Common myeloid progenitor, CD34-positive (primary cell): ENCODE measurements around the gene RUBCNL. TPM values are rescaled to one million over a fixed set of nuclear protein-coding genes. Genes with fewer than 3 reads are reported as not detected.
A peak's percentile ranks its signal among the peaks of the same experiment; 100 is the strongest.
"Not testable (repeated sequence)": the region's sequence is repeated elsewhere in the genome, so short reads cannot be mapped to it uniquely, and the experiment has no call there.

Source experiments
- CTCF ChIA-PET: fragments of 350-600 bp; sonication (Branson Sonifier 250); formaldehyde crosslinking; loops from one replicate; lab custom pipeline; 2021; ENCODE audit warnings: antibody characterized with exemption; lab: Charles Lee
- POLR2A ChIA-PET: fragments of 350-600 bp; sonication (Branson Sonifier 250); formaldehyde crosslinking; loops from one replicate; lab custom pipeline; 2021; ENCODE audit warnings: antibody characterized with exemption; lab: Charles Lee
- DNase-seq, 3 donors: peaks; one replicate each; pipeline versions ENCODE4 v3.0.0 to v3.0.0-alpha.2; 2013
- H3K27ac ChIP-seq, 2 experiments: 1 replicate in 1 of 2; 2 replicates in 1 of 2; pipeline ENCODE4 v1.7.0; 2013; ENCODE audit warnings: inconsistent platforms in 2 of 2, low read length in 2 of 2, mild to moderate bottlenecking in 2 of 2, low read depth in 1 of 2, moderate library complexity in 1 of 2; ENCODE audit not compliant: severe bottlenecking in 2 of 2, insufficient read depth in 1 of 2, poor library complexity in 1 of 2
- H3K27me3 ChIP-seq, 5 experiments: replicated peaks in 2 of 5; 1 replicate in 3 of 5; 2 replicates in 2 of 5; pipeline versions ENCODE4 v1.6.1 to v1.7.0; 2013; ENCODE audit warnings: low read length in 4 of 5, mild to moderate bottlenecking in 2 of 5, moderate library complexity in 2 of 5, inconsistent platforms in 1 of 5; ENCODE audit not compliant: insufficient read depth in 5 of 5, control insufficient read depth in 4 of 5
- H3K36me3 ChIP-seq, 4 experiments: 1 replicate in 2 of 4; 2 replicates in 2 of 4; pipeline versions ENCODE4 v1.6.1 to v1.7.0; 2013; ENCODE audit warnings: low read length in 3 of 4, control low read depth in 1 of 4, mild to moderate bottlenecking in 1 of 4; ENCODE audit not compliant: control insufficient read depth in 4 of 4, insufficient read depth in 4 of 4
- H3K4me1 ChIP-seq, 4 experiments: 1 replicate in 3 of 4; 2 replicates in 1 of 4; pipeline versions ENCODE4 v1.6.1 to v1.7.1; 2013; ENCODE audit warnings: low read length in 3 of 4, mild to moderate bottlenecking in 3 of 4, control low read depth in 1 of 4, inconsistent platforms in 1 of 4, moderate library complexity in 1 of 4; ENCODE audit not compliant: control insufficient read depth in 4 of 4, insufficient read depth in 4 of 4; ENCODE audit errors: control extremely low read depth in 1 of 4
- H3K4me3 ChIP-seq, 7 experiments: 1 replicate in 4 of 7; 2 replicates in 3 of 7; pipeline versions ENCODE4 v1.5.1 to v1.7.0; 2013; ENCODE audit warnings: mild to moderate bottlenecking in 7 of 7, low read length in 6 of 7, moderate library complexity in 6 of 7, inconsistent platforms in 2 of 7, low read depth in 2 of 7, control low read depth in 1 of 7; ENCODE audit not compliant: insufficient read depth in 4 of 7, control insufficient read depth in 1 of 7; ENCODE audit errors: extremely low read depth in 1 of 7
- H3K9me3 ChIP-seq, 5 experiments: 1 replicate in 4 of 5; 2 replicates in 1 of 5; pipeline versions ENCODE4 v1.6.1 to v1.7.1; 2013; ENCODE audit warnings: low read length in 4 of 5, mild to moderate bottlenecking in 2 of 5, inconsistent platforms in 1 of 5, low read depth in 1 of 5, moderate library complexity in 1 of 5; ENCODE audit not compliant: control insufficient read depth in 4 of 5, insufficient read depth in 2 of 5; ENCODE audit errors: control extremely low read depth in 1 of 5
- WGBS: methylation state at CpG from one replicate; pipeline ENCODE4 v1.1.5; 2013; ENCODE audit not compliant: insufficient coverage; 5-methylcytosine and 5-hydroxymethylcytosine counted together
- polyA plus RNA-seq: library from polyadenylated mRNA; unstranded; fragments of 120-200 nt; gene quantifications from one replicate; pipeline ENCODE4 v1.2.1, GENCODE V29; 2013

The RUBCNL gene, protein sequence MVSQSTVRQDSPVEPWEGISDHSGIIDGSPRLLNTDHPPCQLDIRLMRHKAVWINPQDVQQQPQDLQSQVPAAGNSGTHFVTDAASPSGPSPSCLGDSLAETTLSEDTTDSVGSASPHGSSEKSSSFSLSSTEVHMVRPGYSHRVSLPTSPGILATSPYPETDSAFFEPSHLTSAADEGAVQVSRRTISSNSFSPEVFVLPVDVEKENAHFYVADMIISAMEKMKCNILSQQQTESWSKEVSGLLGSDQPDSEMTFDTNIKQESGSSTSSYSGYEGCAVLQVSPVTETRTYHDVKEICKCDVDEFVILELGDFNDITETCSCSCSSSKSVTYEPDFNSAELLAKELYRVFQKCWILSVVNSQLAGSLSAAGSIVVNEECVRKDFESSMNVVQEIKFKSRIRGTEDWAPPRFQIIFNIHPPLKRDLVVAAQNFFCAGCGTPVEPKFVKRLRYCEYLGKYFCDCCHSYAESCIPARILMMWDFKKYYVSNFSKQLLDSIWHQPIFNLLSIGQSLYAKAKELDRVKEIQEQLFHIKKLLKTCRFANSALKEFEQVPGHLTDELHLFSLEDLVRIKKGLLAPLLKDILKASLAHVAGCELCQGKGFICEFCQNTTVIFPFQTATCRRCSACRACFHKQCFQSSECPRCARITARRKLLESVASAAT
- 1.2 TPM for polyA plus RNA-seq

- WGBS, result 3% methylated on average over 39 of the region's 70 CpGs
- ChIA-PET POLR2A (no interaction called here), CTCF (interaction anchor here (1.6 kb wide), 1 partner anchor 33 kb away, joined by 5 read pairs; no protein-coding TSS in a partner anchor)
- peaks cover 0 to 32% (median 10%) of the 10 kb centered on the region in 5 experiments for H3K27me3 ChIP-seq
- peak within 1 kb of the TSS; percentile 48 to 79 (median 69) for H3K4me3 ChIP-seq
- H3K9me3 ChIP-seq, result no peaks in the 10 kb centered on the region
- H3K4me1 ChIP-seq, result peaks cover 13 to 47% (median 37%) of the 10 kb centered on the region in 4 experiments
- no peaks in the 10 kb centered on the region for H3K36me3 ChIP-seq
- peak in 2 of 3 donors; percentile 51 to 66 for DNase-seq
- no peak within 1 kb of the TSS for H3K27ac ChIP-seq
These were observed at the start of gene RUBCNL for GRCh38 chr13:46387064-46387851. RUBCNL (minus strand) TSS chr13:46387252; CDS start chr13:46372475, 14,777 bp downstream.

- H3K27ac ChIP-seq, H3K4me1 ChIP-seq, H3K27me3 ChIP-seq, H3K9me3 ChIP-seq, H3K36me3 ChIP-seq, H3K4me3 ChIP-seq, DNase-seq, CTCF ChIA-PET, POLR2A ChIA-PET: not testable (repeated sequence)
- no CpG with 5 or more reads among the region's 2 CpGs for WGBS
These were observed 42.5 kb upstream of the RUBCNL start for GRCh38 chr13:46429558-46429957.

GRCh38 chr13:46405457-46405856, 18.4 kb upstream of the RUBCNL start:
- H3K27ac ChIP-seq, result no peak overlapping the region
- no peak overlapping the region for H3K4me3 ChIP-seq
- peaks cover 0 to 2% (median 0%) of the 10 kb centered on the region in 5 experiments for H3K9me3 ChIP-seq
- H3K36me3 ChIP-seq, result no peaks in the 10 kb centered on the region
- ChIA-PET POLR2A (no interaction called here), CTCF (no interaction called here)
- peaks cover 15 to 43% (median 24%) of the 10 kb centered on the region in 4 experiments for H3K4me1 ChIP-seq
- no peaks in the 10 kb centered on the region for H3K27me3 ChIP-seq
- peak in 2 of 3 donors; percentile 46 to 71 for DNase-seq

- Histone ChIP-seq H3K4me1 (peaks cover 15 to 47% (median 31%) of the 10 kb centered on the region in 4 experiments), H3K27ac (no peak overlapping the region), H3K4me3 (peak overlapping the region in 2 of 7 experiments; percentile 2), H3K27me3 (no peaks in the 10 kb centered on the region), H3K9me3 (peaks cover 0 to 2% (median 0%) of the 10 kb centered on the region in 5 experiments), H3K36me3 (no peaks in the 10 kb centered on the region)
- ChIA-PET CTCF (interaction anchor here (0.5 kb wide), 1 partner anchor 1024 kb away, joined by 3 read pairs; no protein-coding TSS in a partner anchor), POLR2A (no interaction called here)
- DNase-seq, result no peak
- WGBS, result 100% methylated on average over 1 of the region's 1 CpG
These were observed 17.7 kb upstream of the RUBCNL start for GRCh38 chr13:46404733-46405100.

DNA sequence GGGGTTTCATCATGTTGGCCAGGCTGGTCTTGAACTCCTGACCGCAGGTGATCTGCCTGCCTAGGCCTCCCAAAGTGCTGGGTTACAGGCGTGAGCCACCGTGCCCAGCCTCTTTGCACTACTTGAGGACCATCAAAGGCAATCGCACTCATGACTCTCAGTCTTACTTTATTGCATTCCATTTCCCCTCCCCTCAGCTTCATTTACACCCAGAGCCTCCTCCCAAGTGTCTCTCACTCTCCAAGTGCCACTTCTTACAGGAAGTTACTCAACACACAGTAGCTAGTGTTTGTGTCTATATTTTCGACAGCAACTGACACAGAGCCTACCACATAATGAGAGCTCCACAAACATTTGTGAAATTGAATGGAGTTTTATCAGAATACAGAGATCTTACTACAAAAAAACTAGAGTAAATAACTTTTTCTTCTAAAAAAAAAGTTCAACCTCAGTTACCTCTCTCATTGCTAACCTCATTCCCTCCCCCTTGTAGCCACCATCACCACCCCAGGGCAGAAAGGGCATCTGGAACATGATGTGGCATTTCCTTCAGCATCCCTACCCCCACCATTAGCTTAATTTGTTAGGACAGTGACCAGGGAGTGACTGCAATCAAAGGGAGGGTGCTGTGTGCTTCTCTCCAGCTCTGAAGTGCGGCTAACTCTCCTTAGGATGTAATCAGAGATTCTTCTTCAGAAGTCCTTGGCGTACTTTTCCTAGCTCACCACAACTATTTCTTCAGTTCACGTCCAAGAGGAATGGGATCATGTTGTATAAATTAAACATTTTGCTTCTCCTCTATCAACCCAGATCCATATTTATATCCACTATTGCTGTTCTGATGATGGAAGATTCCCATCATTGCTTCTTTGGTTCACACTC, 17.0 kb upstream of the RUBCNL start:
- peak in 2 of 3 donors; percentile 53 to 56 for DNase-seq
- peak overlapping the region in 3 of 7 experiments; percentile 2 to 4 (median 2) for H3K4me3 ChIP-seq
- CTCF ChIA-PET, result no interaction called here
- no peaks in the 10 kb centered on the region for H3K36me3 ChIP-seq
- POLR2A ChIA-PET, result no interaction called here
- no peaks in the 10 kb centered on the region for H3K27me3 ChIP-seq
- 90% methylated on average over 5 of the region's 8 CpGs for WGBS
- peaks cover 15 to 47% (median 31%) of the 10 kb centered on the region in 4 experiments for H3K4me1 ChIP-seq
- no peak overlapping the region for H3K27ac ChIP-seq
- peaks cover 0 to 2% (median 0%) of the 10 kb centered on the region in 5 experiments for H3K9me3 ChIP-seq

- no peaks in the 10 kb centered on the region for H3K27me3 ChIP-seq
- CTCF ChIA-PET, result interaction anchor here (1.1 kb wide), 1 partner anchor 13 kb away, joined by 3 read pairs; no protein-coding TSS in a partner anchor
These were observed 15.1 kb upstream of the RUBCNL start for GRCh38 chr13:46402178-46402577.

More at GRCh38 chr13:46402178-46402577, 15.1 kb upstream of the RUBCNL start:
- DNase-seq, result no peak
- H3K4me3 ChIP-seq, result no peak overlapping the region
- WGBS, result 93% methylated on average over 2 of the region's 2 CpGs
- H3K27ac ChIP-seq, result no peak overlapping the region
- H3K4me1 ChIP-seq, result peaks cover 15 to 47% (median 31%) of the 10 kb centered on the region in 4 experiments
- H3K36me3 ChIP-seq, result no peaks in the 10 kb centered on the region
- H3K9me3 ChIP-seq, result peaks cover 0 to 2% (median 0%) of the 10 kb centered on the region in 5 experiments
- POLR2A ChIA-PET, result no interaction called here
